ENCODE results near the gene SEC14L5. TPM values are rescaled to one million over a fixed set of nuclear protein-coding genes. Genes with fewer than 3 reads are reported as not detected.
"Not testable (repeated sequence)": the region's sequence is repeated elsewhere in the genome, so short reads cannot be mapped to it uniquely, and the experiment has no call there.

The SEC14L5 gene
- total RNA-seq, 1 donor, result under 0.01 TPM

- DNase-seq (ENCODE audit: low read depth in 2 of 3, low spot score in 2 of 3), result no peak
Measured at GRCh38 chr16:4948903-4949766, 9.0 kb upstream of the SEC14L5 start.

GRCh38 chr16:4949986-4950385, 8.1 kb upstream of the SEC14L5 start:
- no peak for DNase-seq (ENCODE audit: low read depth in 2 of 3, low spot score in 2 of 3)

- not testable (repeated sequence) for DNase-seq (ENCODE audit: low read depth in 2 of 3, low spot score in 2 of 3)
Measured at GRCh38 chr16:4951583-4951982, 6.5 kb upstream of the SEC14L5 start.

GRCh38 chr16:4954714-4955113, 3.4 kb upstream of the SEC14L5 start:
- no peak for DNase-seq (ENCODE audit: low read depth in 2 of 3, low spot score in 2 of 3)

GRCh38 chr16:4957420-4957719, 760 bp upstream of the SEC14L5 start:
- no peak for DNase-seq (ENCODE audit: low read depth in 2 of 3, low spot score in 2 of 3)

- DNase-seq (ENCODE audit: low read depth in 2 of 3, low spot score in 2 of 3), result no peak
Measured at GRCh38 chr16:4958510-4959438, 644 bp downstream of the SEC14L5 start.

GRCh38 chr16:4960579-4960978, 2.4 kb downstream of the SEC14L5 start:
- DNase-seq (ENCODE audit: low read depth in 2 of 3, low spot score in 2 of 3), result no peak

- no peak for DNase-seq (ENCODE audit: low read depth in 2 of 3, low spot score in 2 of 3)
Measured at GRCh38 chr16:4962716-4963115, 4.6 kb downstream of the SEC14L5 start.

- DNase-seq (ENCODE audit: low read depth in 2 of 3, low spot score in 2 of 3), result not testable (repeated sequence)
Measured at GRCh38 chr16:4963527-4963926, 5.4 kb downstream of the SEC14L5 start.

- DNase-seq (ENCODE audit: low read depth in 2 of 3, low spot score in 2 of 3), result no peak
Measured at GRCh38 chr16:4966736-4967453, 8.8 kb downstream of the SEC14L5 start.

- DNase-seq (ENCODE audit: low read depth in 2 of 3, low spot score in 2 of 3), result not testable (repeated sequence)
Measured at GRCh38 chr16:4968278-4968677, 10.1 kb downstream of the SEC14L5 start.

- DNase-seq (ENCODE audit: low read depth in 2 of 3, low spot score in 2 of 3), result no peak
Measured at GRCh38 chr16:4968879-4969483, 10.9 kb downstream of the SEC14L5 start.

GRCh38 chr16:4970010-4970409, 11.9 kb downstream of the SEC14L5 start:
- no peak for DNase-seq (ENCODE audit: low read depth in 2 of 3, low spot score in 2 of 3)

GRCh38 chr16:4972938-4973587, 14.9 kb downstream of the SEC14L5 start:
- DNase-seq (ENCODE audit: low read depth in 2 of 3, low spot score in 2 of 3), result peak in 2 of 3 donors; percentile 45 to 55

- DNase-seq (ENCODE audit: low read depth in 2 of 3, low spot score in 2 of 3), result peak in 2 of 3 donors; percentile 23 to 70
Measured at GRCh38 chr16:4976079-4976478, 17.9 kb downstream of the SEC14L5 start.

- DNase-seq (ENCODE audit: low read depth in 2 of 3, low spot score in 2 of 3), result no peak
Measured at GRCh38 chr16:4976611-4977145, 18.5 kb downstream of the SEC14L5 start.

GRCh38 chr16:4979164-4979563, 21.0 kb downstream of the SEC14L5 start:
- DNase-seq (ENCODE audit: low read depth in 2 of 3, low spot score in 2 of 3), result no peak

GRCh38 chr16:4979736-4980660, 21.9 kb downstream of the SEC14L5 start:
- DNase-seq (ENCODE audit: low read depth in 2 of 3, low spot score in 2 of 3), result peak in 2 of 3 donors; percentile 29 to 47

- DNase-seq (ENCODE audit: low read depth in 2 of 3, low spot score in 2 of 3), result no peak
Measured at GRCh38 chr16:4980691-4981090, 22.6 kb downstream of the SEC14L5 start.

All from hematopoietic multipotent progenitor cell (in vitro differentiated cells).